ENCODE measurements around the gene ANKRD33B.

DNA sequence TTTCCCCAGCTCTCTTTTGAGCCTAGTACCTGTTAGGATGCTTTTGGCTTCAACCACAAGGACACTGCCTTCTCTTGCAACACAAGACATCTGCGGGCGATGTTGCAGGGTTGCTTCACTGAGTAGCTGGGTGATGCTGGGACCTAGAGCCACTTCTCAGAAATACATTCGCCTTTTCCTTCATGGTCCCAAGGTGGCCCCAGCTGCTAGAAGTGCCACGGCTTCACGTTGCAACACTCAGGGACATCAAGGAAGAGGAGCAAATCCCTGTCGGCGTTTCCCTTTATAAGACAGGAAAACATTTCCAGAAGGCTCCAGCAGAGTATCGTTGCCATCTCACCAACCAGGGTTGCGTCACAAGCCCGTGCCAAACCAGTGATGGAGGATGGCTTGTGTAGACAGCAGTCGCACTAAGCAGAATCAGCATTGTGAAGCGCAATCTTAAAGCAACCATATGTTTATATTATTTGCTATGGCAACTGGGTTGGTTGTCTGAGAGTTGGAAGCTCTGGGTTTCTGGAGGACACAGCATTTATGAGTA lies 62.7 kb downstream of the ANKRD33B start:
- TF ChIP-seq, protein P1, sequence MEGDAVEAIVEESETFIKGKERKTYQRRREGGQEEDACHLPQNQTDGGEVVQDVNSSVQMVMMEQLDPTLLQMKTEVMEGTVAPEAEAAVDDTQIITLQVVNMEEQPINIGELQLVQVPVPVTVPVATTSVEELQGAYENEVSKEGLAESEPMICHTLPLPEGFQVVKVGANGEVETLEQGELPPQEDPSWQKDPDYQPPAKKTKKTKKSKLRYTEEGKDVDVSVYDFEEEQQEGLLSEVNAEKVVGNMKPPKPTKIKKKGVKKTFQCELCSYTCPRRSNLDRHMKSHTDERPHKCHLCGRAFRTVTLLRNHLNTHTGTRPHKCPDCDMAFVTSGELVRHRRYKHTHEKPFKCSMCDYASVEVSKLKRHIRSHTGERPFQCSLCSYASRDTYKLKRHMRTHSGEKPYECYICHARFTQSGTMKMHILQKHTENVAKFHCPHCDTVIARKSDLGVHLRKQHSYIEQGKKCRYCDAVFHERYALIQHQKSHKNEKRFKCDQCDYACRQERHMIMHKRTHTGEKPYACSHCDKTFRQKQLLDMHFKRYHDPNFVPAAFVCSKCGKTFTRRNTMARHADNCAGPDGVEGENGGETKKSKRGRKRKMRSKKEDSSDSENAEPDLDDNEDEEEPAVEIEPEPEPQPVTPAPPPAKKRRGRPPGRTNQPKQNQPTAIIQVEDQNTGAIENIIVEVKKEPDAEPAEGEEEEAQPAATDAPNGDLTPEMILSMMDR (IDR thresholded peaks at IDR 0.05) = no peak
- TF ChIP-seq POLR2A (IDR thresholded peaks at IDR 0.05) (no peak), POLR2AphosphoS5 (IDR thresholded peaks at IDR 0.05) (no peak)

Measured in breast epithelium (tissue), 3 donors.